ENCODE results near the gene C3orf70.
A peak's percentile ranks its signal among the peaks of the same experiment; 100 is the strongest.

The C3orf70 gene, protein sequence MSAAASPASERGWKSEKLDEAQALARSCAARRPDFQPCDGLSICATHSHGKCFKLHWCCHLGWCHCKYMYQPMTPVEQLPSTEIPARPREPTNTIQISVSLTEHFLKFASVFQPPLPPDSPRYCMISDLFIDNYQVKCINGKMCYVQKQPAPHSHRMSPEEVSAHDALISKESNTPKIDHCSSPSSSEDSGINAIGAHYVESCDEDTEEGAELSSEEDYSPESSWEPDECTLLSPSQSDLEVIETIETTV

DNA sequence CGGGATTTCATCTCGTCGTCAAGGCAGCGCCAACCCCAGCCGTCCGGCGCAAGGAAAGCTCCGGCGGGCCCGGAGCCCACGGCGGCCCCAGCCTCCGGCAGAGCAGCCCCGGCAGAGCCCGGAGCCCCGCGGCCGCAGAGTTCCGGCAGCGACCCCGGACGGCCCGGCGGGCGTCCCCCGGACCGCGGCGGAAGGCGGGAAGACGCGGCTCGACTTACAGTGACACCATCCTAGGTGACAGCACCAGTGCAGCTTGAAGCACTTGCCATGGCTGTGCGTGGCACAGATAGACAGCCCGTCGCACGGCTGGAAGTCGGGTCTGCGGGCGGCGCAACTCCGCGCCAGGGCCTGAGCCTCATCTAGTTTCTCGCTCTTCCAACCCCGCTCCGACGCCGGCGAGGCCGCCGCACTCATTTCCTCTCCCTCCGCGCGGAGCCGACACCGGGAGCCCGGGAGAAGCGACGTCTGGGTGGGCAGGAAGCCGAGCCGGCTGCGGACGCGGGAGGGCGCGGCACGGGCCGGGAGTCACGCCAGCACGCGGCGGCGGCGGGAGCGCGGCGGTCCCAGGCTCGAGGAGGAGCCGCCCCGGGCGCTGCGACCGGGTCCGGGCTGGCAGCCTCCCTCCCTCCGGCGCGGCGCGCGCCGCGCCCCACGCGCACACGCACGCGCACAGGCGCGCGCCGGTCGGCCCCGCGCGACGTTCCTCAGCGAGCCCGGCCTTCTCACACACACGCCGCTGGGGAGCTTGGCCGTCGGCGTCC is at the start of gene C3orf70:
Gene C3orf70 (minus strand): TSS at position 651 of the 761 bp plus-strand sequence. CDS start 237 bp downstream, at position 414.
- DNase-seq = peak; percentile 2

DNA sequence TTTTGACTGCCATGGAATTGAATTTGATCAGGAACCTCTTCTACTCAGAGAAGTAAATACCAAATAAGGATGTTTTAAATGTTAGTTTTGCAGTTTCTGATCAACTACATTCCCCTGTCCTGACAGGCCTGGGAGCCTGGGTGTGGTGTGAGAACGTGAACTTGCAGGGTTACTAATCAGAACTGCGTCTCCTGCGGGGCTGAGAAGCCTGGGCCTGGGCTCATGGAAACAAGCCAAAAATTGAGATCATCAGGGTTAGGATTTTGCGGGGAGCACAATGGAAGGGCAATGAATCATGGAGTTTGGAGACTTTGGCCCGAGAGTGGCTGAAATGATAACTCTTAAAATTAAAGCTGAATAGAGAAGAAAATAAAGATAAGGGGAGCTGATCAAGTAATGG is 47.8 kb upstream of the C3orf70 start:
- DNase-seq = no peak

DNA sequence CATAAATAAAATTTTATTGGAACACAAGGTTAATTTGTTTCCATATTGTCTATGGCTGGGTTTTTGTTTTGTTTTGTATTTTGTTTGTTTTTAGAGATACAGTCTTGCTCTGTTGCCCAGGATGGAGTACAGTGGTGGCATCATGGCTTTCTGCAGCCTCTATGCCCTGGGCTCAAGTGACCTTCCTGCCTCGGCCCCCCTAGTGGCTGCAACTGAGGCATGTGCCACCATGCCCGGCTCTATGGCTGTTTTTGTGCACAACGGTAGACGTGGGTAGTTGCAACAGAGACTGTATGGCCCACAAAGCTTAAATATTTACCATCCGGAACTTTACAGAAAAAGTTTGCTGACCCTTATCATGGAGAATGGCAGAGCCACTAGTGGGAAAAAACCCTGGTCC is 46.8 kb upstream of the C3orf70 start:
- DNase-seq = no peak

DNA sequence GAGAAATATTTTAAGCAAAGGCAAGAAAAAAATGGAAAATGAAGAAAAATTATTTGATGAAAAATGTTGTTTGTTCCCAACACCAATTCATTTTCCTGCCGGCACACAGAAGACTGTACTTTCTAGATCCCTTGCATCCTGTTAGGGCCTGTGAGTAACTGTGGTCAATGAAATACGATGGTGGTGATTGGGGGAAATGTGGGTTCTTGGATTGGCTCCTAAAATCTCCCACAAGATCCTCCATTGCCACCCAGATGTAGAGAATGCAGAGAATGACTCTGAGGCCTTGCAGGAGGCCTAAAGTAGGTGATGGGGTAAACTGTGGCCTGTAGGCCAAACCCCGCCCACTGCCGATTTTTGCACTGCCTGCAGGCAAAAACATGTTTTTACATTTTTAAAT is 46.3 kb upstream of the C3orf70 start:
- DNase-seq = no peak

DNA sequence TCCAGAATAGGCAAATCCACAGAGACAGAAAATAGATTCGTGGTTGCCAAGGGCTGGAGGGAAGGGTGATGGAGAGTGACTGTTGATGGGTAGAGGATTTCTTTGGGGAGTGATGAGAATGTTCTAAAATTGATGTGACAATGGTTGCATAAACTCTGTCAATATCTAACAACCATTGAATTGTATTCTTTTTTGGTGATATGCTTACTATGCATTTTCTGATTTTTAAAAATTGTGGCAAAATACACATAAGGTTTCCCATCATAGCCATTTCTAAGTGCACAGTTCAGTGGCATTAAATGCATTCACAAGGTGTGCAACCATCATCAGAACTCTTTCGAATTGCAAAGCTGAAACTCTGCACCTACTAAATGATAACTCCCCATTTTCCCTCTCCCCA is 44.2 kb upstream of the C3orf70 start:
- no peak for DNase-seq

DNA sequence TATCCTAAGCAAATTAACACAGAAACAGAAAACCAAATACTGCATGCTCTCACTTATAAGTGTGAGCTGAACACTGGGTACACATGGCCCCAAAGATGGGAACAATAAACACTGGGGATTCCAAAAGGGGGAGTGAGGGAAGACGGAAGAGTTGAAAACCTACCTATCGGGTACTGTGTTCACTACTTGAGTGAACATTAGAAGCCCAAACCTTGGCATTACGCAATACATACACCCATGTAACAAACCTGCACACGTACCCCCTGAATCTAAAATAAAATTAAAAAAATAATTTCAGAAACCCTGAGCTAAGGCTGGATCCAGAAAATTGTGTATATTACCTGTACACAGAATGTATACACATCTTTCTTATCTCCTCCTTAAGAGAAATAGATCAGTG is 42.8 kb upstream of the C3orf70 start:
- no peak for DNase-seq

DNA sequence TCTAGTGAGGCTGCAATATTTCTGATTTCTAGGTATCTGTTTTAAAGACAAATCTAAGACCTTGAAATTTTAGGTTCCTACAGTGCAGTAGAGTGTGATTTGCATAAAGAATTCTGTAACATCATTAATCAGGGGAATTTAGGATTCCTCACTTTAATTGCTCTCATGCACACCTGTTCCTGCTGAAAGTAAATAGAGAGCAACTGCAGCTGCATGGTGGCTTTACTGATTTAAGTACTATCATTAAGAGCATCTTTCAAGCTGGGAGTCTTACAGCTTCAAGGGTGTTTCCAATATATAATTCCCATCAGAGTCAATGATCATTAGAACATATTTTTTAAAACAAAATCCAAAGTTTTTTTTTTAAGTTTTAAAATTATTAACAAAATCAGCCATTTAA is 36.0 kb upstream of the C3orf70 start:
- DNase-seq = no peak

DNA sequence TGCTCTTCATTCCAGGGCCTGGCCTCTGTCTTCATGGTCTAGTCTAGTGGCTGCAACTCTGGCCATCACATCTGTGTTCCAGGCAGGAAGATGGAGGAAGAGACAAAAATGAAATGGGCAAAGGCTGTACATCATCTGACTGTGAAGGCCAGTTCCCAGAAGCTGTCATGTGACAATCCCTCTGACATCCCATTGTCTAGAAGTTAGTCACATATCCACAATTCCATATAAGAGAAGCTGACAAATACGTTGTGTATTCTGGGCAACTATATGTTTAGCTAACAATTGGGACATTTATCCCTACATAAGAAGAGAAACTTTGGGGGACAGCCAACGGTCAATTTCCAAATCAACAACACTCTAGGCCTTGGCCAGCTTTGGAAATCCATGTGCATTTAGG is 34.5 kb upstream of the C3orf70 start:
- DNase-seq = no peak

DNA sequence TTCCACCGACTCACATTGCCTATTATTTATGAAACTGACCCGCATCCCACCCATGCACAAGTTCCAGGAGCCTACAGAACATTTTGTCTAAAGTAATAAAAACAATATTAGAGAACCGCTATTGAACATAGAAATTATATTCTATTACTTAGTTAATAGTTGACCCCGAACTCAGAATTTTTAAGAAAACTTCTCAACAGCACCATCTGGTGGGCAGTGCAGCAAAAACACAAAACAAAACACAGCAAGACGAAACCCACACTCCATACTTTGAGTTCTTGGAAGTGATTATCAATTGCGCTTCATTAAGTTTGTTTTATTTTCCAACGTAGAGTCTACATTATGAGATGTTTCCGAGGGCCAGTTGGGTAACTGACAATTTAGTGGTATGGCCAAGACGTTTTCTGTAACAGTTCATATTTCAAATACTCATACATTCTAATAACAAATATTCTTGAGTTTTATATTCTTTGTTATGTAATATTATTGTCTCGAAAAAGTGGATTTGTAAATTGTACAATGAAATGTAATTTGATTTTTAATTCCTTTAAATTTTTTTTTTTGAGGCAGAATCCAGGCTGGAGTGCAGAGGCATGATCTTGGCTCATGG is 24.0 kb upstream of the C3orf70 start:
- peak; percentile 19 for DNase-seq

DNA sequence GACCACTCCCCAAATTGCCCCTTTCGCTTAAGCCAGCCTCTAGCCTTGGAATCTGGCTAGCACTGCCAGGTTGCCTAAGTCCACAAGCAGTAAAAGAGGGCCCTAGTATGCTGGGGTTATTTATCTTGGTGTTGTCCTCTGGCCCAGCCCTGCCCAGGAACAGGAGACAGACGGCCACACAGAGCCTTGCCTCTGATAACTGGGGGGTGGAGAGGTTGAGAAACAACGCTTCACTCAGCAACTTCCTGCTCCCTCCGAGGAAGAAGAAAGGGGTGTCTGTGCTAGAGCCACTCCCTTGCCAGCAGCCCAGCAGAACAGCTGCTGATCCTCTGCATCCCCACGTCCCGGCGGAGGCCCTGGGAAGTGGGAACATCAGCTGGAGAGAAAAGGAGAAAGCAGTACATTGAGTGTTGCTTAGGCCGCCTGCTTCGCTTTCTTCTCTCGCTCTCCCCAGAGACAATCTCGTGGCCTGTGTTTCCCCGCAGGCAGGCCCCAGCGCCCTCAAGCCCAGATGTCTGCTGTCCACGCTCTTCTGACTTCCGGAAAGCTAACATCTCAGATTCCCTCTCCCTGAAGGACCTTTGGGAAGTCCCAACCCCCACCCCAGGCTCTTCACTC is 22.6 kb upstream of the C3orf70 start:
- DNase-seq = no peak

DNA sequence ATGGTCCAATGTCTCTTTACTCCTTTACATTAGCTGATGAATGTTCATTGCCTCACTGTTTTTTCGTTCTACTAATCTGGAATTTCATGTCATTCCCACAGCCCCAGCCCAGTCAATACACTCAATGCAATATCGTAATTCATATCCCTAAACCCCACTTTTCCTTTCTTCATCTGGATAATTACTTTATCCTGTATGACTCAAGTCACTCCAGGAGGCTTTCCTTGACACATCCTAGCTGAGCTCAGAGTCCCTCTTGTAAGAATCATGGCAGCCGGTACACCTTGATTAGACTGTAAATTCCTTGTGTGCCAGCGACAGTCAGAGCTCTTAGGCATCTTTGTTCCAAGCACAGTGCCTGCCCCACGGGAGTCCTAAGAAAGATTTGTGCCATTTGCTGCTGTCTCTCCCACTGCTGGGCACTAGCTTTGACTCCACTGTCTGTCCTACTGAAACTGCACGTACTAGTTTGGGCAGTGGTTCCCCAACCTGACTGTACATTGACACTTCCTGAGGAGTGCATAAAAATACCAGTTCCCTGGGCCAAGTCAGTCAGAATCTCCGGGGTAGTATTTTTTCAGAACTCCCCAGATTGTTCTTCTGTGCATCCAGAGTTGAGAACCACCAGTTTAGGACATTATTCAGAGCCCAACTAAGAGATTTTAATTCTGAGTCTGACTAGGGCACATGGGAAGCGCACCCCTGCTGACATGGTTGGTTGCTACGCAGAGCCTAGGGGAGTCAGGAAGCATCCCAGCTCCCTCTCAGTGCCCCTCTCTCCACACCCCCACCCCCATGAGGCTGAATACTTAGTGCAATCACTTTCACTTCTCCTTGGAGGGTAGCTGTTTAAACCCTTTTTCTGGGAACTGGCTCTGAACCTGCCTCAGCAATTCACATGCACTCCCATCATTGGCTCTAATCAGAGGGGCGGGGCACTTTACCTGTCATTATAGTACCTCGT is 19.5 kb upstream of the C3orf70 start:
- DNase-seq = no peak

DNA sequence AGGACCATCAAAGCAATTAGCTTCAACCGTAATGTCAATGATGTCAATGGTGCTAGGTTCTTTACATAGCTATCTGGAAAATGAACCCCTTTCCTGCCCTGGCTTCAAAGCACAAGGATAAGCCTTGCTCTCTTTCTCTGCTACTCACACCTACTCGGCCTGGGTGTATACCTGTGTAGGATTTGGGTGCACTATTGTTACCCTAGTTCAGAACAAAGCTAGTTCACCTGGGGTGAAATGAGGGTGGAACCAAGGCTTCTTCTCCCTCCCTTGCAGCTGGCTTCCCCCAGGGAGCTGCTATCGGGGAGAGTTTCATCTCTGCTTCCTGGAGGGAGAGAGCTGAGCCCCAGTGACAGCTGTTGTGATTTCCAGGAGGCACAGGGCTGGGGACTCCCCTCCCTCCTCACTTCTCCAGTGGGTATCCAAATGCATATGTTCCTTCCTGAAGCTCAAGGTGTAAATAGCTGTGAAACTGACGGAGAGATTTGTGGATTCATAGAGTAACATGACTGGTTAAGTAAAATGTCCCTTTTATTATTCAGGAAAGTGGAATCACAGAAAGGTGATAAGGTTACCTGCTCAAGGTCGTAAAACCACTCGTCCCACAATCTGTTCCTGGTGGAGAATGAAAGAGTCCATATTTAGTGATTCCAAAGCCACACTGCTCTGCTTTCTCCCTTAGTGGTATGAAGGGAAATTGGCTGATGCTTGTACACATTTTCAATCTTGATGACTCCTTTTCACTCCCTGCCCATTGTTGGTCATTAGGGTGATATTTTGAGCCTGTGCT is 11.8 kb upstream of the C3orf70 start:
- no peak for DNase-seq

DNA sequence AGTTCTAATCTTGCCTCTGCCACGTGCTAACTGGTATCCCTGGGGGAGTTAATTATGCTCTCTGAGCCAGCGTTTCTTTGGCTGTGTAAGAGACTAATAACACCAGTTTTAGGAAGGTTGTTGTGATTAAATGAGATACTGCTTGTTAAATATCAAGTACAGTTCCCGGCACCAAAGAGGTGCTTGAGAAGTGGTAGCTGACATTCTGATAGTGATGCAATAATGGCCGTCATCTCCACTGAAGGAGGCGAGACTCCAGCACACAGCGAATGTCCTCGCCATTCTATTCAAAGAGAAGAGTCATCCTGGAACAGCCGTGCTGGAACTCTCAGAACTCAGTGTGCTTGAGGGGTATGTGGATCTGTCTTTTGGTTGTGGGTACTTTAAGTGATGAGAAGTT is 9.8 kb upstream of the C3orf70 start:
- no peak for DNase-seq

DNA sequence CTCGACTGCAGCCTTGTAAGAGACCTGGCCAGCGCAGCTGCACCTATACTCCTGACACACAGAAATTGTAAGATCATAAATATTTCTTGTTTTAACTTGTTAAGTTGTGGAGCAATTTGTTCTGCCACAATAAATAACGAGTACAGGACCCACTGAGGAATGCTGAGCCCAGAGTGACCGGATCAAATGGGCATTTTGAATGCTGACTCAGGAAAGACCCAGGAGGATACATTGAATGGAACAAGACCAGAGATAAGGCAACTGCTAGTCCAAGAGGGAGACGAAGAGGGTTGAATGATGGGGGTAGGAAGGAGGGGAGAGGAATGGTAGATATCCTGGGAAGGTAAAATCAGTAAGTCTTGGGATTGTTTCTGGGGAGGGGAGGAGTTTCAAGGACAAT is 8.9 kb upstream of the C3orf70 start:
- no peak for DNase-seq

DNA sequence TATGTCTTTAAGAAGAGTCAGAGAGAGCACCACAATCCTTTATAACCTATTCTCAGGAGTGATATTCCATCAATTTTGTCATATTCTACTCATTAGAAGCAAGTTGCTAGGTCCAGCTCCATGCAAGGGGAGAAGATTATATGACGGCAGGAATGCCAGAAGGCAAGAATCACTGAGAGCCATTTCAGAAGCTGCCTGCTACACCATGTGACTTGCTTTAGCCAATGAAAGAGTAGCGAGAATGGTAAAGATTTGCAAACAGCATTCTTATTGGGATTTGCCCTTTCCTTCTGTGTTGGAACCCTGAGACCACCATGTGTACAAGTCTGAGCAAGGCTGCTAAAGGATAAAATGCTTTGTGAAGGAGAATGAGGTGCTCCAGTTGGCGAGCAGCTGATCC is 4.5 kb upstream of the C3orf70 start:
- DNase-seq = no peak

DNA sequence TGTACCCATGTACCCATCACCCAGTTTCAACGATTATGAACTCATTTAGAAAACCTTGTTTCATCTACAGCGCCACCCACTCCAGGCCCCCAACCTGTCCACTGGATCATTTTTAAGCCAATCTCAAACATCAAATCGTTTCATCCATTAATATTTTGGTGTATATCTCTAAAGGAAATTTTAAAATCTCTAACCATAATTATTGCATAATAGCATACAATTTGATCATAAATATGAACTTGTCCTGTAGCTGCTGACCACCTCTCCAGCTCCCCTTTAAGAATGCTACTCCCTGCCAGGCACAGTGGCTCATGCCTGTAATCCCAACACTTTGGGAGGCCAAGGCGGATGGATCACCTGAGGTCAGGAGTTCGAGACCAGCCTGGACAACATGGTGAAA is 2.8 kb upstream of the C3orf70 start:
- DNase-seq = no peak

DNA sequence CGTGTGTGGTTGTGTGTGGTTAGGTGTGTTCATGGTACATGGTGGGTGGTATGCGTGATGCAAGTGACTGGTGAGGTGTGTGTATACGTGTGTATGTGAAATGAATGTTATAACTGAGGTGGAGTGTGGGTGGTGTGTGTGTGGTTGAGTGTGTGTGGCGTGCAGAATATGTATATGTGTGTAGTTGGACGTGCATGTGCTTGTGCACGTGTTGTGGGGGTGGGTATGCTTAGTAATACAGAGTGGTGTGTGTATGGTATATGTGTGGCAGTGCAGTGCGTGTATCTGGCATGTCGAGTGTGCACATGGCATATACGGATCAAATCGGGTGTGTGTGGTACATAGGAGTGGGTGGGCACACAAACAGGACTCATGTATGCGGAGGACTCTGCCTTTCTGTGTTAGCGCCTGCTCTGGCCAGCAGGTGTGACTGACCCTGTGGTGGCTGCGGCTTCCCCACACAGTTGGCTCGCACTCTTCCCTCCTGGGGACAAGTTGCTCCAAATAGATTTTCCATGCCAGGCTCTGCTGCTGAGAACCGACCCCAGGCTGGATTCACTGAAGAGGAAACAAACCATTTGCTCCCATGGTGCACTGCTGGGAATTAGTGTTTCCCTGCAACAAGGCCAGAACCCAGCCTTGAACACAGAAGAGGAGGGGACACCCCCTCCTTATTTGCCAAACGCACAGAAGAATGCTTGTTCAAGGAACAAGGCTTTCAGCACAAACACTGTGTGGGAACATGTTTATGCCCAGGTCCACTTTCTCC is 1.2 kb upstream of the C3orf70 start:
- DNase-seq = no peak

DNA sequence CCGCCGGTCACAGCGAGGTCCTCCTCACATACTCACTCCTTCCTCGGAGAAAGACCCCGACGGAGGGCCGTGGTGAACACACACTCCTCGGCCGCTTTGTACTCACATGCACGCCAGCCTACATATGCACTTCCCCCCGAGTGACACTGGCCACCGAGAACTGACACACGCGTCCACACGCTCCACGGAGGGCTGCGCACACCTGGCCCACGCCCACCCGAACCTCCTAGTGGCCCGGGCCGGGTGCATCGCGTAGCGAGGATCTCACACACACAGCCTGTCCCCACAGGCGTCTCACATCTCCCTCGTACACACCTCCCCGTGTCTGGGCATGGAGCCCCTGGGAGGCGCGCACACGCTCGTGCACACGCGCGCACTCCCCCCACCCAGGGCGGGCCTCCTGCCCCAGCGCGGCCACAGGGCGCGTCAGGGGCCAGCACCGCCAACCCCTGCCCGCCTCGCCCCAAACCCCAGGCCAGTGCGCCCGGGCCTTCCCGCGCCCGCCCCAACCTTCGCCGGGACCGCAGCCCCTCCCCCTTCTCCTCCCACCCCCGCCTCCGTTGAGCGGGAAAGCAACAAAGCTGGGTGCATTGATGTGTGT is 411 bp upstream of the C3orf70 start:
- DNase-seq = no peak

DNA sequence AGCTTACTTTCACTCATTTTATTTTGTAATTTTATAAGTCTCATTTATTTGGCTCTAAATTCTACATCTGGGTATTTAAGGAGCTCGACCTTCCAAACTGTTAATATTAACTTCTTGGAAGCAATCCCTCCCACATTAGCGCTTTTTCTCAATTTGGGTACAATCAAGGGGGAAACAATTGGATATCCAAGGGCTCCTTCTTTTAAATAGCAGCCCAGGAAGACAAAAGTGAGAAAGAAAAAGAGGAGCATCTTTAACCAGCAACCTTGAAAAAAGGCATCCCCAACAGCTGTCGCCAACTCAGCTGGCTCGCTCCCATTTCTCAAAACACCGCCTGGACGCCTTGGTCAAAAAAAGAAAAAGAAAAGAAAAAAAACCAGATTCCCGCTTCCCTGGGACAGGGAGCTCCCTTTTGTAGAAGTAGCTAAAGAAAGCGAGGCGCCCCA is 873 bp downstream of the C3orf70 start:
- no peak for DNase-seq

All from CD4-positive, alpha-beta T cell treated with Interleukin-10 for 1 hour (primary cell).